Hepatocyte (in vitro differentiated cells): ENCODE measurements around the gene CRIP3. TPM values are rescaled to one million over a fixed set of nuclear protein-coding genes. Genes with fewer than 3 reads are reported as not detected.

Experiments used
- DNase-seq: peaks from one replicate; pipeline ENCODE4 v3.0.0-alpha.2; 2016; ENCODE audit warnings: low spot score
- H2AFZ ChIP-seq: fragments of 200-600 bp; sonication (generic); 2 replicates; pipeline ENCODE4 v1.6.0; 2016; ENCODE audit warnings: antibody characterized with exemption, mild to moderate bottlenecking
- H3K27ac ChIP-seq: fragments of 200-600 bp; sonication (generic); 2 replicates; pipeline ENCODE4 v1.5.1; 2016; ENCODE audit warnings: mild to moderate bottlenecking
- H3K27me3 ChIP-seq: fragments of 200-600 bp; sonication (generic); 2 replicates; pipeline ENCODE4 v1.6.1; 2016
- H3K36me3 ChIP-seq: fragments of 200-600 bp; sonication (generic); replicated peaks from 2 replicates; pipeline ENCODE4 v1.5.1; 2016; ENCODE audit warnings: low read depth; ENCODE audit not compliant: insufficient read depth
- H3K4me1 ChIP-seq: fragments of 200-600 bp; sonication (generic); 2 replicates; pipeline ENCODE4 v1.5.1; 2016; ENCODE audit warnings: mild to moderate bottlenecking, moderate library complexity; ENCODE audit not compliant: insufficient read depth
- H3K4me2 ChIP-seq: fragments of 200-600 bp; sonication (generic); 2 replicates; pipeline ENCODE4 v1.6.0; 2016
- H3K4me3 ChIP-seq: fragments of 200-600 bp; sonication (generic); 2 replicates; pipeline ENCODE4 v1.5.1; 2016; ENCODE audit warnings: mild to moderate bottlenecking
- H3K79me2 ChIP-seq: fragments of 200-600 bp; sonication (generic); 2 replicates; pipeline ENCODE4 v1.6.0; 2017; ENCODE audit warnings: mild to moderate bottlenecking
- H3K9me2 ChIP-seq: fragments of 200-600 bp; sonication (generic); replicated peaks from 2 replicates; pipeline ENCODE4 v1.6.0; 2017; ENCODE audit warnings: mild to moderate bottlenecking; ENCODE audit not compliant: insufficient read depth
- H3K9me3 ChIP-seq: fragments of 200-600 bp; sonication (generic); 2 replicates; pipeline ENCODE4 v1.5.1; 2016; ENCODE audit warnings: low read depth, mild to moderate bottlenecking
- H4K20me1 ChIP-seq: fragments of 200-600 bp; sonication (generic); 2 replicates; pipeline ENCODE4 v1.6.0; 2016; ENCODE audit warnings: mild to moderate bottlenecking; ENCODE audit not compliant: insufficient read depth, poor library complexity, severe bottlenecking
- CTCF ChIP-seq: fragments of 200-600 bp; sonication (generic); IDR thresholded peaks from 2 replicates; pipeline ENCODE4 v1.5.1; 2016; ENCODE audit warnings: antibody characterized with exemption, mild to moderate bottlenecking; ENCODE audit not compliant: poor library complexity
- EZH2 ChIP-seq: fragments of 200-600 bp; sonication (generic); IDR thresholded peaks from 2 replicates; pipeline ENCODE4 v1.6.1; 2016; ENCODE audit warnings: antibody characterized with exemption, mild to moderate bottlenecking, borderline replicate concordance
- EZH2phosphoT487 ChIP-seq: fragments of 200-600 bp; sonication (generic); IDR thresholded peaks from one replicate; pipeline ENCODE4 v1.6.1; 2018; ENCODE audit warnings: antibody characterized with exemption, mild to moderate bottlenecking, low read depth, moderate library complexity; ENCODE audit not compliant: unreplicated experiment, severe bottlenecking
- WGBS: methylation state at CpG from one replicate; pipeline ENCODE4 v1.1.6; 2016; ENCODE audit warnings: low lambda C conversion rate; ENCODE audit errors: missing lambda C conversion rate; 5-methylcytosine and 5-hydroxymethylcytosine counted together
- polyA plus RNA-seq: library from polyadenylated mRNA; unstranded; fragments of >200 nt; fragmentation: Nextera tagmentation; extraction: Ambion mirVana; gene quantifications from 2 replicates; pipeline ENCODE4 v1.2.1, GENCODE V29; 2016
- total RNA-seq: library from RNA; depleted of rRNA; stranded (reverse); fragments of >200 nt; gene quantifications from 2 replicates; pipeline ENCODE4 v1.2.3, GENCODE V29; 2014

Gene CRIP3
- total and polyA plus RNA-seq, 2 experiments from 2014 or later: 0.80 to 1.5 TPM

GRCh38 chr6:43302126-43302525 lies 6.5 kb downstream of the CRIP3 start:
- Histone ChIP-seq H3K9me2 (no peaks in the 10 kb centered on the region), H3K9me3 (no peaks in the 10 kb centered on the region), H3K79me2 (no peaks in the 10 kb centered on the region), H3K27ac (peak overlapping the region; percentile 73), H2AFZ (no peak overlapping the region), H3K36me3 (no peaks in the 10 kb centered on the region), H3K4me1 (no peaks in the 10 kb centered on the region), H3K4me3 (no peak overlapping the region), H4K20me1 (no peaks in the 10 kb centered on the region), H3K27me3 (no peaks in the 10 kb centered on the region), H3K4me2 (no peak overlapping the region)
- TF ChIP-seq CTCF: no peak
- no peak for TF ChIP-seq EZH2
- TF ChIP-seq EZH2phosphoT487: no peak
- no peak for DNase-seq
- WGBS: 92% methylated on average over 16 of the region's 19 CpGs

GRCh38 chr6:43301081-43301870 lies 7.3 kb downstream of the CRIP3 start:
- Histone ChIP-seq H3K4me1 (no peaks in the 10 kb centered on the region), H3K27me3 (no peaks in the 10 kb centered on the region), H3K4me2 (no peak overlapping the region), H3K4me3 (no peak overlapping the region), H3K79me2 (no peaks in the 10 kb centered on the region), H3K9me2 (no peaks in the 10 kb centered on the region), H4K20me1 (no peaks in the 10 kb centered on the region), H3K27ac (no peak overlapping the region), H3K9me3 (no peaks in the 10 kb centered on the region), H3K36me3 (no peaks in the 10 kb centered on the region), H2AFZ (no peak overlapping the region)
- DNase-seq: no peak
- 91% methylated on average over 15 of the region's 15 CpGs for WGBS
- no peak for TF ChIP-seq EZH2
- no peak for TF ChIP-seq CTCF
- no peak for TF ChIP-seq EZH2phosphoT487

- Histone ChIP-seq H3K27me3 (no peaks in the 10 kb centered on the region), H3K9me2 (no peaks in the 10 kb centered on the region), H3K27ac (no peak overlapping the region), H3K36me3 (no peaks in the 10 kb centered on the region), H3K79me2 (no peaks in the 10 kb centered on the region), H4K20me1 (no peaks in the 10 kb centered on the region), H2AFZ (no peak overlapping the region), H3K4me1 (no peaks in the 10 kb centered on the region), H3K4me3 (no peak overlapping the region), H3K9me3 (no peaks in the 10 kb centered on the region), H3K4me2 (no peak overlapping the region)
- TF ChIP-seq CTCF: no peak
- no peak for TF ChIP-seq EZH2
- TF ChIP-seq EZH2phosphoT487: no peak
- 85% methylated on average over 18 of the region's 18 CpGs for WGBS
- no peak for DNase-seq
Observed at GRCh38 chr6:43299338-43300293, 9.0 kb downstream of the CRIP3 start.
